H1 (cell line): Measurements from ENCODE around the gene GARNL3. TPM values are rescaled to one million over a fixed set of nuclear protein-coding genes. Genes with fewer than 3 reads are reported as not detected.

ENCODE experiments used
- CTCF ChIA-PET: fragments of 300-600 bp; sonication (Branson Sonifier 250); formaldehyde crosslinking; loops from one replicate; lab custom pipeline; 2021; ENCODE audit not compliant: partially characterized antibody; lab: Charles Lee
- POLR2A ChIA-PET: fragments of 300-600 bp; sonication (Branson Sonifier 250); formaldehyde crosslinking; loops from one replicate; lab custom pipeline; 2021; ENCODE audit warnings: inconsistent platforms; ENCODE audit not compliant: partially characterized antibody; lab: Charles Lee
- DNase-seq, 2 experiments: peaks; one replicate each; pipeline versions ENCODE4 v3.0.0 to v3.0.0-alpha.2; 2010 to 2022; ENCODE audit warnings: low spot score in 2 of 2, low read depth in 1 of 2, mixed read lengths in 1 of 2
- FAIRE-seq: peaks from 2 replicates; lab custom pipeline; 2011; peaks lifted over from hg19 to GRCh38; lab: Jason Lieb, UNC
- H2AFZ ChIP-seq: 2 replicates; pipeline ENCODE4 v1.8.1; 2012; ENCODE audit warnings: low read length, inconsistent platforms
- H2AK5ac ChIP-seq: 2 replicates; pipeline ENCODE4 v1.6.1; 2013; ENCODE audit warnings: low read depth, low read length
- H2BK120ac ChIP-seq: replicated peaks from 2 replicates; pipeline ENCODE3; 2013; ENCODE audit warnings: low read depth, low read length, inconsistent platforms
- H2BK12ac ChIP-seq: 2 replicates; pipeline ENCODE4 v1.6.1; 2013; ENCODE audit warnings: low read depth, low read length
- H2BK15ac ChIP-seq: 2 replicates; pipeline ENCODE4 v1.6.1; 2013; ENCODE audit warnings: low read length
- H2BK20ac ChIP-seq: 2 replicates; pipeline ENCODE4 v1.6.1; 2013; ENCODE audit warnings: low read length
- H2BK5ac ChIP-seq: 2 replicates; pipeline ENCODE4 v1.6.1; 2013; ENCODE audit warnings: low read depth, low read length
- H3K14ac ChIP-seq: 2 replicates; pipeline ENCODE4 v1.6.1; 2013; ENCODE audit warnings: inconsistent platforms; ENCODE audit not compliant: insufficient read length
- H3K18ac ChIP-seq: 2 replicates; pipeline ENCODE4 v1.6.1; 2013; ENCODE audit warnings: low read length; ENCODE audit errors: extremely low read depth
- H3K23ac ChIP-seq: 2 replicates; pipeline ENCODE4 v1.6.1; 2013; ENCODE audit warnings: inconsistent platforms; ENCODE audit not compliant: insufficient read length
- H3K23me2 ChIP-seq: 2 replicates; pipeline ENCODE4 v1.6.1; 2013; ENCODE audit warnings: low read depth, low read length
- H3K27ac ChIP-seq: 2 replicates; pipeline ENCODE4 v1.6.1; 2011; ENCODE audit warnings: low read depth, low read length, inconsistent platforms
- H3K27me3 ChIP-seq, 4 experiments: replicated peaks in 1 of 4; 1 replicate in 1 of 4; 2 replicates in 3 of 4; pipeline versions ENCODE4 v1.6.1 to v1.8.1; 2011 to 2013; ENCODE audit warnings: low read length in 3 of 4, mild to moderate bottlenecking in 3 of 4, inconsistent platforms in 2 of 4, mixed read lengths in 2 of 4, moderate library complexity in 1 of 4; ENCODE audit not compliant: control insufficient read depth in 3 of 4, insufficient read depth in 3 of 4; ENCODE audit errors: extremely low read depth in 1 of 4
- H3K36me3 ChIP-seq, 4 experiments: 2 replicates each; pipeline versions ENCODE4 v1.6.1 to v1.8.1; 2011 to 2013; ENCODE audit warnings: mild to moderate bottlenecking in 4 of 4, low read length in 3 of 4, moderate library complexity in 2 of 4, control low read depth in 1 of 4, inconsistent platforms in 1 of 4; ENCODE audit not compliant: insufficient read depth in 4 of 4, control insufficient read depth in 2 of 4
- H3K4ac ChIP-seq: replicated peaks from 2 replicates; pipeline ENCODE3; 2013; ENCODE audit warnings: low read length, low read depth, mixed read lengths, inconsistent platforms; ENCODE audit not compliant: insufficient read length
- H3K4me1 ChIP-seq, 4 experiments: replicated peaks in 1 of 4; 1 replicate in 1 of 4; 2 replicates in 3 of 4; pipeline versions ENCODE4 v1.6.1 to v1.8.1; 2011 to 2013; ENCODE audit warnings: low read length in 3 of 4, inconsistent platforms in 2 of 4, mixed read lengths in 1 of 4; ENCODE audit not compliant: insufficient read depth in 4 of 4, control insufficient read depth in 3 of 4
- H3K4me2 ChIP-seq, 2 experiments: 2 replicates each; pipeline versions ENCODE4 v1.6.1 to v1.8.1; 2011 to 2013; ENCODE audit warnings: low read depth in 2 of 2, low read length in 2 of 2, control low read depth in 1 of 2, inconsistent platforms in 1 of 2, mild to moderate bottlenecking in 1 of 2; ENCODE audit not compliant: insufficient read depth in 1 of 2
- H3K4me3 ChIP-seq, 4 experiments: fragments of 200-600, 300-600 bp in 1 of 4; sonication (generic), shearing (Covaris generic), sonication (Bioruptor Twin) in 1 of 4; 2 replicates each; pipeline versions ENCODE4 v1.5.1 to v1.8.1; 2011 to 2016; ENCODE audit warnings: low read length in 4 of 4, low read depth in 3 of 4, control low read depth in 2 of 4, inconsistent platforms in 2 of 4, mild to moderate bottlenecking in 2 of 4, mixed read lengths in 1 of 4, moderate library complexity in 1 of 4; ENCODE audit not compliant: insufficient read depth in 2 of 4; ENCODE audit errors: extremely low read depth in 1 of 4
- H3K56ac ChIP-seq: replicated peaks from 2 replicates; pipeline ENCODE3; 2013; ENCODE audit warnings: low read depth, mild to moderate bottlenecking, mixed read lengths, low read length, inconsistent platforms; ENCODE audit not compliant: insufficient read length
- H3K79me1 ChIP-seq: 2 replicates; pipeline ENCODE4 v1.6.1; 2013; ENCODE audit warnings: low read depth, low read length, control low read depth
- H3K79me2 ChIP-seq, 2 experiments: 2 replicates each; pipeline versions ENCODE4 v1.6.1 to v1.8.1; 2012 to 2013; ENCODE audit warnings: low read length in 2 of 2, mild to moderate bottlenecking in 2 of 2, inconsistent platforms in 1 of 2; ENCODE audit not compliant: insufficient read depth in 2 of 2, control insufficient read depth in 1 of 2
- H3K9ac ChIP-seq, 4 experiments: replicated peaks in 1 of 4; 1 replicate in 1 of 4; 2 replicates in 3 of 4; pipeline versions ENCODE4 v1.6.1 to v1.8.1; 2011 to 2013; ENCODE audit warnings: low read depth in 3 of 4, low read length in 3 of 4, control low read depth in 2 of 4, mild to moderate bottlenecking in 2 of 4, moderate library complexity in 2 of 4, inconsistent platforms in 1 of 4; ENCODE audit errors: extremely low read depth in 1 of 4
- H3K9me3 ChIP-seq, 2 experiments: 2 replicates each; pipeline versions ENCODE4 v1.6.1 to v1.8.1; 2012 to 2013; ENCODE audit warnings: mild to moderate bottlenecking in 2 of 2, moderate library complexity in 2 of 2, control low read depth in 1 of 2, inconsistent platforms in 1 of 2, low read depth in 1 of 2, low read length in 1 of 2, mixed read lengths in 1 of 2; ENCODE audit not compliant: insufficient read depth in 2 of 2
- H4K20me1 ChIP-seq, 2 experiments: replicated peaks in 1 of 2; 2 replicates each; pipeline versions ENCODE3 to v1.8.1; 2011 to 2013; ENCODE audit warnings: inconsistent platforms in 2 of 2, low read length in 2 of 2, mild to moderate bottlenecking in 1 of 2; ENCODE audit not compliant: insufficient read depth in 2 of 2, control insufficient read depth in 1 of 2
- H4K5ac ChIP-seq: 2 replicates; pipeline ENCODE4 v1.6.1; 2013; ENCODE audit warnings: low read length, low read depth, mixed read lengths, inconsistent platforms; ENCODE audit not compliant: insufficient read length
- H4K8ac ChIP-seq: 2 replicates; pipeline ENCODE4 v1.8.0; 2013; ENCODE audit warnings: mild to moderate bottlenecking, moderate library complexity, low read length, inconsistent platforms; ENCODE audit not compliant: insufficient read depth; ENCODE audit errors: extremely low read depth
- H4K91ac ChIP-seq: replicated peaks from 2 replicates; pipeline ENCODE3; 2013; ENCODE audit warnings: low read length, mixed read lengths, inconsistent platforms; ENCODE audit not compliant: insufficient read length
- CHD2 ChIP-seq: IDR thresholded peaks from 2 replicates; pipeline ENCODE4 v1.6.1; 2012; ENCODE audit warnings: low read length, improper control_type of control experiment
- JUN ChIP-seq: IDR thresholded peaks from 2 replicates; pipeline ENCODE4 v1.6.1; 2011; ENCODE audit warnings: low read depth, mild to moderate bottlenecking, improper control_type of control experiment, low read length
- POU5F1 ChIP-seq: IDR thresholded peaks from 2 replicates; pipeline ENCODE4 v1.6.1; 2011; ENCODE audit warnings: low read depth, mild to moderate bottlenecking, low read length, moderate library complexity
- RXRA ChIP-seq: IDR thresholded peaks from 2 replicates; pipeline ENCODE4 v1.6.1; 2011; ENCODE audit warnings: low read depth, mild to moderate bottlenecking, low read length, moderate library complexity; ENCODE audit not compliant: insufficient read depth
- SRF ChIP-seq: IDR thresholded peaks from 2 replicates; pipeline ENCODE4 v1.6.1; 2011; ENCODE audit warnings: mild to moderate bottlenecking, low read depth, low read length, moderate library complexity
- TBP ChIP-seq: IDR thresholded peaks from 2 replicates; pipeline ENCODE4 v1.6.1; 2011; ENCODE audit warnings: low read depth, low read length, improper control_type of control experiment
- TCF12 ChIP-seq: IDR thresholded peaks from 2 replicates; pipeline ENCODE4 v1.6.1; 2011; ENCODE audit warnings: low read depth, mild to moderate bottlenecking, low read length
- WGBS, 2 experiments: shearing (Covaris generic) in 1 of 2; methylation state at CpG; one replicate each; pipeline versions ENCODE4 v1.1.6 to v1.1.7; 2013 to 2015; ENCODE audit warnings: low lambda C conversion rate in 2 of 2, mixed read lengths in 2 of 2, inconsistent platforms in 1 of 2, low coverage in 1 of 2, missing lambda C conversion rate in 1 of 2; ENCODE audit not compliant: insufficient replicate concordance in 2 of 2, insufficient coverage in 1 of 2, insufficient read length in 1 of 2; ENCODE audit errors: extremely low coverage in 1 of 2, missing lambda C conversion rate in 1 of 2; 5-methylcytosine and 5-hydroxymethylcytosine counted together
- polyA plus RNA-seq, 7 experiments: library from polyadenylated mRNA; depleted of rRNA in 3 of 7; stranded (reverse) in 5 of 7; unstranded in 2 of 7; fragments of >200 nt in 5 of 7; fragments of 200-250 nt in 2 of 7; gene quantifications; 1 replicate in 5 of 7; 2 replicates in 1 of 7; 4 replicates in 1 of 7; pipeline versions ENCODE4 v1.2.1 to v1.2.3, GENCODE V29; 2011 to 2013; ENCODE audit warnings: missing spikeins in 2 of 7, mixed read lengths in 2 of 7
- total RNA-seq: library from RNA; stranded (reverse); fragmentation: NEBNext Ultra II Directional; extraction: Animal tissue kit (Norgen Biotek cat#: 25700); gene quantifications from 2 replicates; pipeline ENCODE4 v1.2.1, GENCODE V29; 2021

Gene GARNL3
- total and polyA plus RNA-seq, 2 of the 8 experiments (the other 6 are each of a cell fraction or from before 2014, with no cell fraction given), result 6.5 to 18.3 TPM

DNA sequence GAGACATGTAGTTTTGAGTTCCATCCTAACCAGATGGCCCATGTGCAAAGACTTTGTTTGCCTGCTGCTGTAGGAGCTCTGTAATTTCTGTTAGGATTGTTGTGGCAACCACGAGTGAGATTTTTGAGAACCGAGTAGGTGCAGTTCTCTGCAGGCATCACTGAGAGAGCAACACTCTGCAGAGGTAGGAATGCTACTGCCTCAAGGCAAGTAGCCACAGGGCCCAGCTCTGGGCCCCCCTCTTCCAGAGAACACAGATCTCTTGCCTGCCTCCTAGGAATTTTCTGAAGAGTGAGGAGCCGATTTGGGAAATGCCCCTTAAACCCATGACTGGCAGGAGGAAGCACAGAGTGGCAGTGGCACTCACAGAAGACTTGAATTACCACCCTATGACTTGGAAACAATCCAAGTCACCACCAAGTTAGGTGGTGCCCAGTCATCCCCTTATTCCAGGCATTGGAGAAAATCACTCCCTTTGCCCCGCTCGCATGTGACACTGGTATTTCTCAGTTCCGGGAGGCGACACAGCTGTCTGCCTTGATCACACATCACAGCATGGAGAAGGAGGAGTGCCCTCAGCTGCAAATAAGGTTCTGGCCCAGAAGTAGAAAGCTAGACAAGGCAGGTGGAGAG is 79.9 kb downstream of the GARNL3 start:
- peaks cover 0 to 4% (median under 1%) of the 10 kb centered on the region in 4 experiments; a peak in 4 of 7 replicates for H3K4me1 ChIP-seq
- H3K23me2 ChIP-seq, result no peaks in the 10 kb centered on the region
- no peak overlapping the region for H3K4me3 ChIP-seq
- WGBS, 2 experiments, result 87% methylated on average over 7 of the region's 7 CpGs; no CpG with 5 or more reads in 1 of the 2 experiments
- no peak overlapping the region for H3K9ac ChIP-seq
- H4K5ac ChIP-seq, result no peak overlapping the region
- H2AFZ ChIP-seq, result no peak overlapping the region
- no peaks in the 10 kb centered on the region for H3K27me3 ChIP-seq
- DNase-seq, result no peak
- TF ChIP-seq JUN (no peak), TBP (no peak), CHD2 (no peak), RXRA (no peak), SRF (no peak), TCF12 (no peak), POU5F1 (no peak)
- H3K79me2 ChIP-seq, result no peaks in the 10 kb centered on the region
- no peak overlapping the region for H2BK120ac ChIP-seq
- no peak overlapping the region for H2AK5ac ChIP-seq
- FAIRE-seq, result no peak
- no peak overlapping the region for H4K91ac ChIP-seq
- peaks cover 0 to 8% (median 0%) of the 10 kb centered on the region in 4 experiments; a peak in 4 of 8 replicates for H3K36me3 ChIP-seq
- ChIA-PET POLR2A (no interaction called here), CTCF (interaction anchor here (0.5 to 1.1 kb wide), 4 partner anchors 43 to 130 kb away, joined by 3 to 5 read pairs (median 3); no protein-coding TSS in a partner anchor)
- no peak overlapping the region for H3K4me2 ChIP-seq
- peaks cover 2% of the 10 kb centered on the region for H3K79me1 ChIP-seq
- H3K14ac ChIP-seq, result no peak overlapping the region
- peaks cover 0 to 2% of the 10 kb centered on the region in 2 experiments for H4K20me1 ChIP-seq
- no peak overlapping the region for H3K56ac ChIP-seq
- H3K9me3 ChIP-seq, result no peaks in the 10 kb centered on the region
- H2BK20ac ChIP-seq, result no peak overlapping the region
- H2BK12ac ChIP-seq, result no peak overlapping the region
- no peak overlapping the region for H3K23ac ChIP-seq
- no peak overlapping the region for H3K18ac ChIP-seq
- no peak overlapping the region for H3K27ac ChIP-seq
- H4K8ac ChIP-seq, result no peak overlapping the region
- H2BK15ac ChIP-seq, result no peak overlapping the region
- H2BK5ac ChIP-seq, result no peak overlapping the region
- no peak overlapping the region for H3K4ac ChIP-seq
